PFSK-1 (cell line): Measurements from ENCODE around the gene FAM184B.

Experiments used
- POLR2AphosphoS5 ChIP-seq: IDR thresholded peaks from 2 replicates; pipeline ENCODE4 v1.6.1; 2012; ENCODE audit warnings: low read depth, mild to moderate bottlenecking, control low read depth, low read length, moderate library complexity
- TAF1 ChIP-seq: IDR thresholded peaks from 2 replicates; pipeline ENCODE4 v1.6.1; 2012; ENCODE audit warnings: low read length, control low read depth, borderline replicate concordance; ENCODE audit not compliant: insufficient read depth

GRCh38 chr4:17665346-17665745, 116.1 kb downstream of the FAM184B start:
- TF ChIP-seq TAF1 (no peak), POLR2AphosphoS5 (no peak)
